ENCODE measurements around the gene LCN6.
A peak's percentile ranks its signal among the peaks of the same experiment; 100 is the strongest.

LCN6 gene

GRCh38 chr9:136701668-136702053 lies 46.7 kb downstream of the LCN6 start:
- H3K4me1 Mint-ChIP-seq, result peaks cover 38 to 65% of the 10 kb centered on the region in 2 donors
- H3K27ac Mint-ChIP-seq, result peak overlapping the region; percentile 98
- no peak for DNase-seq
- no peaks in the 10 kb centered on the region for H3K9me3 Mint-ChIP-seq
- no peaks in the 10 kb centered on the region for H3K36me3 Mint-ChIP-seq
- peak in 1 of 2 donors; percentile 5 for ATAC-seq (replicated peaks)
- peaks cover 7 to 10% of the 10 kb centered on the region in 2 donors for H3K27me3 Mint-ChIP-seq
- H3K4me3 Mint-ChIP-seq, result peak overlapping the region; percentile 84

GRCh38 chr9:136700959-136701667 lies 47.2 kb downstream of the LCN6 start:
- Mint-ChIP-seq H3K36me3 (no peaks in the 10 kb centered on the region), H3K9me3 (no peaks in the 10 kb centered on the region), H3K27ac (peak overlapping the region; percentile 98), H3K4me1 (peaks cover 38 to 68% of the 10 kb centered on the region in 2 donors), H3K27me3 (peaks cover 7 to 10% of the 10 kb centered on the region in 2 donors), H3K4me3 (peak overlapping the region; percentile 84)
- DNase-seq (peak; percentile 68), ATAC-seq (replicated peaks) (peak; percentile 88 to 89)

- H3K36me3 Mint-ChIP-seq, result no peaks in the 10 kb centered on the region
These were observed 48.0 kb downstream of the LCN6 start for GRCh38 chr9:136700304-136700703.

DNA sequence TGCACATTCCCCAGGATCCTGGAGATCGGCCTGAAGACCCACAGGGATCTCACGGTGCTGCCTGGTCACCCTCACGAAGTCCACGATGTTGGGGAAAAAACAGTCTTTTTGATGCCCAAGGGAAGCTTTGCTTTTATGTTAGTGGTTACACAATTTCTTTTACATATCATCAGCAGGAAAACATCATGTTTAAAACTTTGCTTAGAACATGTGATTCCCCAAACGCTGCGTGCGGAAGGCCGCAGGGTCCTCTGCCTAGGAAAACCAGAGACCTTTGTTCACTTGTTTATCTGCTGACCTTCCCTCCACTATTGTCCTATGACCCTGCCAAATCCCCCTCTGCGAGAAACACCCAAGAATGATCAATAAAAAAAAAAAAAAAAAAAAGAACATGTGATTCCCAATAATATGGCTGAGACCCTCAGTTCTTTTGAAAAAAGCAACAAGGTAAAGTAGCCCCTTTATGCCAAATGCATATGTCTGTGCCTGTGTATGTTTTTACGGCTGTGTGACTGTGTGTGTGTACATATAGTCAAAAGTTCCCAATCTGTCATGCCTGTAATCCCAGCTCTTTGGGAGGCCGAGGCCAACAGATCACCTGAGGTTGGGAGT lies 49.6 kb downstream of the LCN6 start:
- no peak for DNase-seq
- ATAC-seq (replicated peaks), result no peak
- Mint-ChIP-seq H3K4me1 (peaks cover 36 to 64% of the 10 kb centered on the region in 2 donors), H3K27me3 (peaks cover 7 to 10% of the 10 kb centered on the region in 2 donors), H3K27ac (no peak overlapping the region), H3K9me3 (no peaks in the 10 kb centered on the region), H3K4me3 (no peak overlapping the region), H3K36me3 (no peaks in the 10 kb centered on the region)

More at GRCh38 chr9:136700304-136700703, 48.0 kb downstream of the LCN6 start:
- DNase-seq, result no peak
- Mint-ChIP-seq H3K27ac (peak overlapping the region; percentile 98), H3K4me3 (peak overlapping the region in 1 of 2 donors; percentile 84), H3K9me3 (no peaks in the 10 kb centered on the region), H3K27me3 (peaks cover 7 to 10% of the 10 kb centered on the region in 2 donors), H3K4me1 (peaks cover 37 to 66% of the 10 kb centered on the region in 2 donors)
- no peak for ATAC-seq (replicated peaks)

- ATAC-seq (replicated peaks), result no peak
- H3K9me3 Mint-ChIP-seq, result no peaks in the 10 kb centered on the region
- H3K4me3 Mint-ChIP-seq, result no peak overlapping the region
- no peak for DNase-seq
- peaks cover 7 to 10% of the 10 kb centered on the region in 2 donors for H3K27me3 Mint-ChIP-seq
- H3K27ac Mint-ChIP-seq, result no peak overlapping the region
- no peaks in the 10 kb centered on the region for H3K36me3 Mint-ChIP-seq
- H3K4me1 Mint-ChIP-seq, result peaks cover 33 to 57% of the 10 kb centered on the region in 2 donors
These were observed 50.4 kb downstream of the LCN6 start for GRCh38 chr9:136697821-136698526.

- H3K4me3 Mint-ChIP-seq, result no peak overlapping the region
- no peaks in the 10 kb centered on the region for H3K36me3 Mint-ChIP-seq
- H3K27me3 Mint-ChIP-seq, result peaks cover 7 to 10% of the 10 kb centered on the region in 2 donors
- ATAC-seq (replicated peaks), result no peak
- peak overlapping the region; percentile 80 for H3K27ac Mint-ChIP-seq
- H3K4me1 Mint-ChIP-seq, result peaks cover 29 to 50% of the 10 kb centered on the region in 2 donors
- DNase-seq, result no peak
- H3K9me3 Mint-ChIP-seq, result no peaks in the 10 kb centered on the region
These were observed 51.0 kb downstream of the LCN6 start for GRCh38 chr9:136697146-136697820.

DNA sequence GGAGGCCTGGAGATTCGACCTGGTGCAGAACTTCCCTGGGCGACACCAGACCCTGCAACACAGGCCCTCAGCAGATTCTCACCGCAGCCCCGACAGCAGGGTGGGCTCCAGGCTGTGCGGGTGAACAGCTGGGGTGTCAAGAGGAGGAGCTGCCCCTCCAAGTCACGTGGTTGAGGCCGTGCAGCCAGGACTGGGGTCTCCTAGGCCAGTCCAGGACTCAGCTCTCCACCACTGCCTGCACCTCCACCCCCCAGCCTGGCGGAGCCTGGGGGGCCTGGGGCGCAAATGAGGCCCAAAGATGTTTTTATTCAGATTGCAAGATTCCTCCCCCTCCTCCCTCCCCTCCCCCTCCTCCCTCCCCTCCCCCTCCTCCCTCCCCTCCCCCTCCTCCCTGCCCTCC lies 51.8 kb downstream of the LCN6 start:
- H3K9me3 Mint-ChIP-seq, result no peaks in the 10 kb centered on the region
- DNase-seq (no peak), ATAC-seq (replicated peaks) (no peak)
- peaks cover 7 to 10% of the 10 kb centered on the region in 2 donors for H3K27me3 Mint-ChIP-seq
- H3K36me3 Mint-ChIP-seq, result no peaks in the 10 kb centered on the region
- H3K4me3 Mint-ChIP-seq, result no peak overlapping the region
- no peak overlapping the region for H3K27ac Mint-ChIP-seq
- peaks cover 24 to 42% of the 10 kb centered on the region in 2 donors for H3K4me1 Mint-ChIP-seq

- H3K27me3 Mint-ChIP-seq, result peaks cover 7 to 10% of the 10 kb centered on the region in 2 donors
- H3K4me3 Mint-ChIP-seq, result no peak overlapping the region
- H3K36me3 Mint-ChIP-seq, result no peaks in the 10 kb centered on the region
- H3K27ac Mint-ChIP-seq, result peak overlapping the region; percentile 31
- ATAC-seq (replicated peaks), result no peak
- no peaks in the 10 kb centered on the region for H3K9me3 Mint-ChIP-seq
- peaks cover 19 to 37% of the 10 kb centered on the region in 2 donors for H3K4me1 Mint-ChIP-seq
- DNase-seq, result no peak
These were observed 52.4 kb downstream of the LCN6 start for GRCh38 chr9:136695955-136696354.

- H3K4me1 Mint-ChIP-seq, result peaks cover 17 to 32% of the 10 kb centered on the region in 2 donors
- no peak overlapping the region for H3K27ac Mint-ChIP-seq
- DNase-seq (no peak), ATAC-seq (replicated peaks) (no peak)
- no peak overlapping the region for H3K4me3 Mint-ChIP-seq
- no peaks in the 10 kb centered on the region for H3K36me3 Mint-ChIP-seq
- H3K27me3 Mint-ChIP-seq, result peaks cover 7 to 10% of the 10 kb centered on the region in 2 donors
- H3K9me3 Mint-ChIP-seq, result no peaks in the 10 kb centered on the region
These were observed 52.9 kb downstream of the LCN6 start for GRCh38 chr9:136695435-136695895.

DNA sequence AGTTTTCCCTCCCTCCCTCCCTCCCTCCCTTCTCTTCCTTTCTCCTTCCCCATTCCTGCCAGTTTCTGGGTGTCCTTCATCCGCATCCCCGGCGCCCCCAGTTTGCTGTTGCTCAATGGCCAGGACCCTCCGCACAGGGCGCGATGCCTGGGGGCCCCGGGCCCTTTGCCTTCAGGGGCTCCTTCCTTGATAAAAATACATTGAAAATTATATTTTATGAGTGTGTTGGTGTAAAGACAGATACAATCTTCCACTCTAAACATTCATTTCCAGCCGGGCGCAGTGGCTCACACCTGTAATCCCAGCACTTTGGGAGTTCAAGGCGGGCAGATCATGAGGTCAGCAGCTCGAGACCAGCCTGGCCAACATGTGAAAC lies 53.5 kb downstream of the LCN6 start:
- ATAC-seq (replicated peaks), result no peak
- Mint-ChIP-seq H3K36me3 (no peaks in the 10 kb centered on the region), H3K4me3 (no peak overlapping the region), H3K27me3 (peaks cover 7 to 13% of the 10 kb centered on the region in 2 donors), H3K4me1 (peaks cover 16 to 27% of the 10 kb centered on the region in 2 donors), H3K9me3 (no peaks in the 10 kb centered on the region), H3K27ac (no peak overlapping the region)
- DNase-seq, result no peak

GRCh38 chr9:136694163-136694871 lies 54.0 kb downstream of the LCN6 start:
- Mint-ChIP-seq H3K27ac (no peak overlapping the region), H3K36me3 (no peaks in the 10 kb centered on the region), H3K27me3 (peaks cover 7 to 13% of the 10 kb centered on the region in 2 donors), H3K4me1 (peaks cover 17 to 27% of the 10 kb centered on the region in 2 donors), H3K4me3 (no peak overlapping the region), H3K9me3 (no peaks in the 10 kb centered on the region)
- ATAC-seq (replicated peaks) (peak; percentile 66 to 71), DNase-seq (no peak)
